Measurements from ENCODE around the gene ORM1. TPM values are rescaled to one million over a fixed set of nuclear protein-coding genes. Genes with fewer than 3 reads are reported as not detected.

The ORM1 gene
- total RNA-seq, 1 donor from 2014 or later = not detected

DNA sequence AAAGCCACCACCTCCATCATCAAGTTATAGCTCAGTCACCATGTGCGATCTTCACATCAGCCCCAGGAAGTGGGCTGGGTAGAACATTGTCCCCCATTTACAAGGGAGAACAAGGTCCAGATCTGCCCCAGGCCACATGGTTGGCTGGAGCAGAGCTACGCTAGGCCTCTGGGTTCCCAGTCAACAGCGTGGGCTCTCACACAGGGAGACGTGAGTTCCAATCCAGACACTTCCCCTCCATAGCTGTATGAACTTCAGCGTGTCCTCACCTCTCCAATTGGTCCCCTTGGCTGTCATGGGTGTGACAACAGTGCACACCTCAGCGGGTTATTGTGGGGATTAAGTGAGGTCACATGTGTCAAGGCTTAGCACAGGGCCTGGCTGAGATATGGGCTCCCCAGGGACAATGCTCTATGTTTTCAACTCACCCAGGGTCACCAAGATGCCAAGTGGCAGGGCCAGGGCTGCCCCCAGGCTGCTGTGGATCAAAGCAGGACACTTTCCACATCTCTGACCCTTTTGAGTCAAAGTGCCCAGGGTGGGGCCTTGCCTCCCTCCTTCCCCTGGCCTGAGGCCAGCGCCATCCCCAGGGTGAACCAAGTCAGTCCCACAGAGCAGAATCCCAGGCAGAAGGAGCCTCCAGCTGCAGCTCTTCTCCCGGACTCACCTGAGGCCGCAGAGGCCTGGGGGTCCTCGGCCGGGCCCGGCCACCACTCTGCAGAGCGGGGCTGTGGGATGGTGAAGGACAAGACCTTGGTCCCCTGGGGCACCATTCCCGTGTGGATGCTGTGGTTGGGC lies 45.1 kb downstream of the ORM1 start:
- TF ChIP-seq, protein P1, sequence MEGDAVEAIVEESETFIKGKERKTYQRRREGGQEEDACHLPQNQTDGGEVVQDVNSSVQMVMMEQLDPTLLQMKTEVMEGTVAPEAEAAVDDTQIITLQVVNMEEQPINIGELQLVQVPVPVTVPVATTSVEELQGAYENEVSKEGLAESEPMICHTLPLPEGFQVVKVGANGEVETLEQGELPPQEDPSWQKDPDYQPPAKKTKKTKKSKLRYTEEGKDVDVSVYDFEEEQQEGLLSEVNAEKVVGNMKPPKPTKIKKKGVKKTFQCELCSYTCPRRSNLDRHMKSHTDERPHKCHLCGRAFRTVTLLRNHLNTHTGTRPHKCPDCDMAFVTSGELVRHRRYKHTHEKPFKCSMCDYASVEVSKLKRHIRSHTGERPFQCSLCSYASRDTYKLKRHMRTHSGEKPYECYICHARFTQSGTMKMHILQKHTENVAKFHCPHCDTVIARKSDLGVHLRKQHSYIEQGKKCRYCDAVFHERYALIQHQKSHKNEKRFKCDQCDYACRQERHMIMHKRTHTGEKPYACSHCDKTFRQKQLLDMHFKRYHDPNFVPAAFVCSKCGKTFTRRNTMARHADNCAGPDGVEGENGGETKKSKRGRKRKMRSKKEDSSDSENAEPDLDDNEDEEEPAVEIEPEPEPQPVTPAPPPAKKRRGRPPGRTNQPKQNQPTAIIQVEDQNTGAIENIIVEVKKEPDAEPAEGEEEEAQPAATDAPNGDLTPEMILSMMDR (IDR thresholded peaks at IDR 0.05; ENCODE audit: insufficient read depth, low read length, poor library complexity, severe bottlenecking) = no peak
- DNase-seq (ENCODE audit: low read depth) = no peak
- H3K36me3 ChIP-seq (ENCODE audit: control insufficient read depth, insufficient read depth, low read length) = peaks cover 3% of the 10 kb centered on the region
- H3K27me3 ChIP-seq (ENCODE audit: control insufficient read depth, insufficient read depth, low read length) = no peaks in the 10 kb centered on the region
- H3K4me3 ChIP-seq (ENCODE audit: low read depth, low read length) = no peak overlapping the region

DNA sequence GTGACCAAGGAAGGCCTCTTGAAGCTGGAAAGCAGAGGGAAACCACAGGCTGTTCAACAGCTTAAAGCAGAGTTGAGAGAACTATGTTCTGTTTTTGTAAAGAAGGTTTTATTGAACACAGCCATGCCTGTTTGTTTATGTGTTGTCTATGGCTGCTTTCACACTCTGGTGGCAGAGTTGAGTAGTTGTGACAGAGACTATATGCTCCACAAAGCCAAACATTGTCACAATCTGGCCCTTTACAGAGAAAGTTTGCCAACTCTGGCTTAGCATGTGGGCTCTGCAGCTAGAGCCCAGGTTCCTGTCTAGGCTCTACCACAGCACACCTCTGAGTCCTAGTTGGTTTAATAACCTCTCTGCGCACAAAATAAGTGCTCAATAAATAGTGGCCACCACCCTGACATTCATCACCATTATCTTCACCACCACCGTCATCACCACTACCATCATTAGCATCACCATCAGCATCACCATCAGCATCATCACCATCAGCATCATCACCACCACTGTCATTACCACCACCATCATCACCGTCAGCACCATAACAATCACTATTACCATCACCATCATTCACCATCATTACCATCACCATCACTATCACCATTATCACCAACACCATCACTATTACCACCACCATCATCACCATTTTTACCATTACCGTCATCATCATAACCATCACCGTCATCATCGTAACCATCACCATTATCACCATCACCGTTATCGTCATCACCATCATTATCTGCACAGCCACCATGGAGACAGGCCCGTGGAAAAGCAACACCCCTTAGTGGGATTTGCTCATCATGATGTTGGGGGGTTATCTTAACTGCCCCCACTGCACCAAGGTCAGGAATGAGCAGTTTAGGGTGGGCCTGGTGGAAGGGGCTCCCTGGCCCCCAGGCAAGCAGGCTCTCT lies 46.6 kb downstream of the ORM1 start:
- H3K27me3 ChIP-seq (ENCODE audit: control insufficient read depth, insufficient read depth, low read length) = no peaks in the 10 kb centered on the region
- TF ChIP-seq, protein P1 (IDR thresholded peaks at IDR 0.05; ENCODE audit: insufficient read depth, low read length, poor library complexity, severe bottlenecking) = no peak

DNA sequence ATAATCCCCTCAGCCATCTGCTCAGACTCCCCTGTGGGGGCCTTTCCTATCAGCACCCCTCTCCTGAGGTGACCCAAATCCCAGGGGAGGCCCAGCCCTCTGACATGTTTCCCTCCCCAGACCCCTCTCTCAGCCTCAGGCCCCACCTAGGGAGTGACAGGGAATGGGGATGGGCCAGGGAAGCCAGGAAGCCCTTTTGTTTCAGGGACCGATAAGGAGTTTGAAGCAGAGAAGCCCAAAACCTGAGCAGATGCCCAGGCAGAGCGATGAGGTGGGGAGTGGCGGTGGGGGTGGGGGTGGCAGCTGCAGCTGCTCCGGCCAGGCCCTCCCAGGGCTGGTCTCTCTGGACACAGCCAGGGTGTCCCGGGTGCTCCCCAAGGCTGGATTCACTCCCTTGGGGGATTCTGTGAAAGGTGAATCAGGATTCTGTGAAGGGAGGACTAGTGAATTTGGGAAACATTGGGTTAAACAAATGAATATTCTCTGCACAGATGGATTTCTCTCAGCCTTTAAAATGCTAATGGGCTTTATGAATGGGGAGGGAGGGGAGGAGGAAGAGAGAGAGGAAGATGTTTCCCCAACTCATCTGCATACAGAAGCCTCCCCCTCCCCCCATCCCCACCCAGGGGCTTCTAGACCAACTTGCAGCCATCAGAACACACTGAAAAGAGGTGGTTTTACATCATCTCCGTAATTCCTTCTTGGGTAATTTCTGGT lies 47.5 kb downstream of the ORM1 start:
- DNase-seq (ENCODE audit: low read depth) = no peak
- Histone ChIP-seq H3K4me3 (ENCODE audit: low read depth, low read length) (no peak overlapping the region), H3K36me3 (ENCODE audit: control insufficient read depth, insufficient read depth, low read length) (peaks cover 3% of the 10 kb centered on the region), H3K27me3 (ENCODE audit: control insufficient read depth, insufficient read depth, low read length) (no peaks in the 10 kb centered on the region)
- TF ChIP-seq, protein P1 (IDR thresholded peaks at IDR 0.05; ENCODE audit: insufficient read depth, low read length, poor library complexity, severe bottlenecking) = no peak

More for the DNA sequence above, 46.6 kb downstream of the ORM1 start:
- Histone ChIP-seq H3K4me3 (ENCODE audit: low read depth, low read length) (no peak overlapping the region), H3K36me3 (ENCODE audit: control insufficient read depth, insufficient read depth, low read length) (peaks cover 3% of the 10 kb centered on the region)
- DNase-seq (ENCODE audit: low read depth) = no peak

- Histone ChIP-seq H3K4me3 (ENCODE audit: low read depth, low read length) (no peak overlapping the region), H3K27me3 (ENCODE audit: control insufficient read depth, insufficient read depth, low read length) (no peaks in the 10 kb centered on the region), H3K36me3 (ENCODE audit: control insufficient read depth, insufficient read depth, low read length) (peaks cover 3% of the 10 kb centered on the region)
- TF ChIP-seq, protein P1 (IDR thresholded peaks at IDR 0.05; ENCODE audit: insufficient read depth, low read length, poor library complexity, severe bottlenecking) = no peak
- DNase-seq (ENCODE audit: low read depth) = no peak
Observed at GRCh38 chr9:114370968-114371320, 48.0 kb downstream of the ORM1 start.

GRCh38 chr9:114371343-114371944 lies 48.5 kb downstream of the ORM1 start:
- no peak for DNase-seq (ENCODE audit: low read depth)
- TF ChIP-seq, protein P1 (IDR thresholded peaks at IDR 0.05; ENCODE audit: insufficient read depth, low read length, poor library complexity, severe bottlenecking) = no peak
- no peak overlapping the region for H3K4me3 ChIP-seq (ENCODE audit: low read depth, low read length)
- peaks cover 3% of the 10 kb centered on the region for H3K36me3 ChIP-seq (ENCODE audit: control insufficient read depth, insufficient read depth, low read length)
- H3K27me3 ChIP-seq (ENCODE audit: control insufficient read depth, insufficient read depth, low read length) = no peaks in the 10 kb centered on the region
